NCI-H345 treated with DMSO at 0.1 percent for 48 hours (cell line): Measurements from ENCODE around the gene PHF21A.

Experiments
- DNase-seq: peaks from one replicate; lab custom pipeline; 2025; ENCODE audit not compliant: unreplicated experiment; lab: John Stamatoyannopoulos, UW

The PHF21A gene

DNA sequence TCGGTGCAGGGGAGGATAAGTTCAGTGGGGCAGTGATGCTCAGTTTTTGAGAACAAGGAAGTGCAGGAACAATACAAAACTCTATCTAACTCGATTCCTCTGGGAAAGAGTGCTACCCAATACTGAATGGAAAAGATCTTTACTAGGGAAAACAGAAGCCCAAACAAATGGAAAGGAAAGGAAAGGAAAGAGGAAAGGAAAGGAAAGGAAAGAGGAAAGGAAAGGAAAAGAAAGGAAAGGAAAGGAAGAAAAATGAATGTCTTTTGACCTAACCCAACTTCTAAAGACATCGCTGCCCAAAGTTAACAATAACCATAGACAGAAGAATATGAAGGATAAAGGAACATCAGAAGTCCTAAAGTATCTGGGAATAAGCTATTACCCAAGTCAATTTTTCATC, 41.6 kb downstream of the PHF21A start:
- DNase-seq, result no peak

DNA sequence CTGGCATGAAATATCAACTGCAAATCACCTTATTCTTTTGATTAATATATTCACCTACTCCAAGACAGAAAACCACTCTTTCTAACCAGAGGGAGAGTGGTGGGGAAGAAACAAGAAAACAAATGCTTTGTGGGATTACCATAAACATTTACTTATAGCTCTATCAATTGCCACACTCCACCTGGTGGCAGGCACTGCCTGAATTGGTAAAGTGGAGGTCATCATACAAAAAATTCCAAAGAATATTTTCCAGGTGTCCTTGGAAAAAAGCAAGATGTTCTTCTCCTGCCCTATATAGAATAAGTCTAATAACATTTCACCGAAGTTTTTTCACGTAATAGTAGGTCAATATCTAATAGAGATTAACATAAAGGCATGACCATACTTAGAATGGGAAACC, 45.3 kb downstream of the PHF21A start:
- no peak for DNase-seq

GRCh38 chr11:46075168-46075567, 46.1 kb downstream of the PHF21A start:
- DNase-seq, result no peak

DNA sequence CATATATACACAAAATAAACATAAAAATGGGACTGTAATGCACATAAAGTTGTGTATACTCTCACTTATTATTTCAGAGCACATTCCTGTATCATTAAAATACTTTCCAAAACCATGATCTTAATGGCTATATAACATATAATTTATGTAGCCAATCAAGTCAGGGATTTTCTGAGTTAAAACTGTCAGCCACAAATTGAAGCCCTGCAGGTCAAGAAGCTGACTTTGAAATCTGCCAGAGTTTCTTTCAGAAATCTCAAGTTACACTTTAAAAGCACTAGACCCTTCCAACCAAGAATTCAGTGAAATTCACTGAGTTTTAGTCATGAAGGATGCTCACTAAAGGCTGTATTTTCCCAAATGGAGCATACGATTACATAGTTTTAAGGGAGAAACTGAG, 47.6 kb downstream of the PHF21A start:
- DNase-seq, result no peak

DNA sequence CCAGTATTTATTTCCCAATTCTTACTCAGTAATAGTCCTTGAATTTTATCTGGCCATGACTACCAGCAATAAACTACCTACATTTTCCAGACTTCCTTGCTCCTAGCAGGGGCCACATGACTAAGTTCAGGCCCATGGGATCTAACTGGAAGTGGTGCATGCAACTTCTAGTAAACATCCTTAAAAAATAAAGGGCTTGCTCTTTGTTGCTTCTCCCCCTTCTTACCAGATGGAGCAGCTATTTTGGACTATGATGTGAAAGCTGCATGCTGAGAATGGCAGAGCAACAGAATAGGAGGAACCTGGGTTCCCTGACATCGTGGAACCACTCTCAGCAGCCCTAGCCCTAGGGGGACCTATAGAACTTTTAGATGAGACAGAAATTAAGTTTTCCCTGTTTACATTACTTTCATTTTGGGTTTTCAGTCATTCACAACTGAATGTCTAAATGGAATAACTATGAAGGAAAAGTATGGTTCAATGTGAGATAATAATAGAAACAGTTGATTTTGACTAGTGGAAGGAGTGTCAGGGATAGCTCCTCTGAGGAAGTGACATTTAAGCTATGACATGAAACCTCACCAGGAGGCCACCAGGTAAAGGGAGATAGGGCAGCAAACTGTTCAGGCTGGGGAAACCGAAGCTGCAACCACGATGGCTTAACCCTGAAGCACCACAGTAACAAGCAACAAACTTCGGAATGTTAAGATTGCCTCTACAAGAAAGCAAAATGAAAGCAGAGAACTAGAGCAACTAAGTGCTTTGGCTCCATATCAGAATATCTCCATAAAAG, 48.9 kb downstream of the PHF21A start:
- no peak for DNase-seq

GRCh38 chr11:46071091-46071490, 50.2 kb downstream of the PHF21A start:
- DNase-seq, result no peak

GRCh38 chr11:46069595-46069994, 51.7 kb downstream of the PHF21A start:
- no peak for DNase-seq

GRCh38 chr11:46066335-46066734, 54.9 kb downstream of the PHF21A start:
- DNase-seq, result no peak

DNA sequence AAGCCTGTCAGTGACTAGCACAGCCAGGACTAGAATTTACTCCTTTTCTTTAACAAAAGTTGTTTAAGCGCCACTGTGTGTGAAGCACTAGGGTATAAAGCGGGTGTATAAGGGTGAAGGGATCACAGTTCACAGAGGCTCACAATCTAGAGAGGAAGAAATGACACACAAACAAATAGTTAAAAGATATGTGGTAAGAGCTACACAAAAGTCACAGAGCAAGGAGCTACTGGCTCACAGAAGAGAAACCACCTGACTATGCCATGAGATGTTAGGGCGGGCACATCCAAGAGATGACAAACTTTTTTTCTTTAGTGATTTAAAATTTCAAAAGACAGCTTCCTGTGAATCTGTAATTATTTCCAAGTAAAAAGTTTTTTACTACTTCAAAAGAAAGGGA, 55.6 kb downstream of the PHF21A start:
- DNase-seq, result no peak

- no peak for DNase-seq
Observed at GRCh38 chr11:46064221-46064620, 57.0 kb downstream of the PHF21A start.

GRCh38 chr11:46063138-46063537, 58.1 kb downstream of the PHF21A start:
- DNase-seq, result no peak

DNA sequence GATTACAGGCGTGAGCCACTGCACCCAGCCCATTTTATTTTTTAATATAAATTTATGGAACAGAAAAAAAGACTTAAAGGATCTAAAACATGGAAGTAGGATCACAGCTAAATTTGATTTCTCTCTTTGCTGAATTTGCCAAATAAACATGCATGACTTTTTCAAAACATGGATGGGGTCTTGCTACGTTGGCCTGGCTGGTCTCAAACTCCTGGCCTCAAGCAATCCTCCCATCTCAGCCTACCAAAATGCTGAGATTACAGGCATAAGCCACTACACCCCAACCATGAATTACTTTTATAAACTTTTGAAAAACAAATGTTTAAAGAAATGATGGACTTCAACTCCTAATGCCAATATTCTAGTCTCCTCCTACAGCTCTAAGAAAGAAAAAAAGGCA, 61.2 kb downstream of the PHF21A start:
- DNase-seq, result no peak

GRCh38 chr11:46057489-46057888, 63.8 kb downstream of the PHF21A start:
- no peak for DNase-seq

- no peak for DNase-seq
Observed at GRCh38 chr11:46055371-46055770, 65.9 kb downstream of the PHF21A start.

DNA sequence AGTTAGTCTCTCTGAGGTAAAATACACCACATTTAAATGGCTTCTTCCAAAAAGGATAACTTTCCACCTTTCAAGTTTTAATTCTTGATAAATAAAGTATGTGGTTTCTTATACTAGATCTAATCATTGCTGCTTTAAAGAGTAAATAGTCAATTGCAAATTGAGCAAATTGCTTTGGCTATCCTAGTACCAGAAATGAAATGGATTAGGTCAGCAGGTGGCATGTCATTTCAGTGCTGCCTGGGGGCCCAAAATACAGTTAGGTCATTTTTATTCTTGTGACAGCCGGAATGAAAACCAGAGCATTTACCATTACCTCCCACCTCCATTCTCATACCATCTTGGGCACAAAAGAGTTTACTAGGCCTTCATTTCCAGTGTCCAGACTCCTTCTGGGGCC, 70.2 kb downstream of the PHF21A start:
- DNase-seq, result no peak

- DNase-seq, result no peak
Observed at GRCh38 chr11:46050662-46051061, 70.6 kb downstream of the PHF21A start.

DNA sequence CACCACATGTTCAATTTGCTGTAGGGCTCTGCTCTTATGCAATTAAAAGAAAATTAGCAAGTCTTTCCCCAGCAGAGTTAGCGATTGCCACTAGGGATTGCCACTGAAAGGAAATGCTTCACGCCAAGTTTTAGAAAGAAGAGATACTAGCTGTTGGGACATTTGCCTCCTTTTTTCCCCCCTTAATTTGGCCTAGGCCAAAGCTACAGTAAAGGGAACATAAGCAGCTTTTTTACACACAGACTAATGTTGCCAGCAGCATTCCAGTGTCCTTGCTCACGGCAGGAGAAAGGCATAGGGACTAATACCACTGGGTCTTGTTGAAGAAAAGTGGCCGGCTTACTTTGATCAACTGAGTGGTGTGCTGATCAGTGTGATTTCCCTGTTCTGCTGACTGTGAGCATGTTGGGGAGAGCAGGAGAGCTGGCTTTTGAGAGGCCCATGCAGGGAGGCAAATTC, 71.2 kb downstream of the PHF21A start:
- no peak for DNase-seq

DNA sequence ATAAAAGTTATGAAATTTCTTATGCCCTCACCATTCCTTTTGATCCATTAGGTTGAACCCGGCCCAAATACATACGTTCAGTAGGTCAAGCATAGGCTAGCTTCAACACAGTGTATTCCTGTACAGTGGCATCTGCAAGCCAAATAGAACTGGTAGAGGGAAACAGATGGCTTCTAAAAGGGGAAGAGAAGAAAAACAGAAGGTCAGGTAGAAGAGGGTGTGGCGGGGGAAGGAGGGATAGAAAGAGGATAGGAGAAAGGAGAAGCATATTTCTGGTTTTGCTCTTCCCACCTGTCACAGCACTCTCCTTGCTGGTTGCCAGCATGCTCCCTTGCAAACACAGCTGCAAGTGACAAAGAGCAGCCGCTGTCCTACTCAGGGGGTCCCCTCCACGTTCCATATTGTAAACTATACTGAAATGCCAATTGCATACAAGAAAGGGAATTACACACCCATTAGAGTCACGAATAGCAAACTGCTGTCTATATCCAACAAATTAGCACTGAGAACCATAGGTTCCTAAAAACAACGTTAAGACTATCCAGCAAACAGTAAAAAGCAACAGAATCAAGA, 71.8 kb downstream of the PHF21A start:
- peak; percentile 64 for DNase-seq

DNA sequence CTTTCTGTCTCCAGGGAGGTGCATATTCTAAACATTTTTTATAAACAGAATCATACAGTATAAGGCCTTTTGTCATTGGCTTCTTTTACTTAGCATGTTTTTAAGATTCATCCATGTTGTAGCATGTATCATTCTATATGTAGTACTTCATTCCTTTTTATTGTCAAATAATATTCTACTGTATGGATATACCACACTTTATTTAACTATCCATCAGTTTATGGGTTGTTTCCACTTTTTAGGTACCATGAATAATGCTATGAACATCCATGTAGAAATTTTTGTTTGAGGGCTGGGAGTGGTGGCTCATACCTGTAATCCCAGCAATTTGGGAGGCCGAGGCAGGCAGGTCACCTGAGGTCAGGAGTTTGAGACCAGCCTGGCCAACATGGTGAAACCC, 73.1 kb downstream of the PHF21A start:
- no peak for DNase-seq

DNA sequence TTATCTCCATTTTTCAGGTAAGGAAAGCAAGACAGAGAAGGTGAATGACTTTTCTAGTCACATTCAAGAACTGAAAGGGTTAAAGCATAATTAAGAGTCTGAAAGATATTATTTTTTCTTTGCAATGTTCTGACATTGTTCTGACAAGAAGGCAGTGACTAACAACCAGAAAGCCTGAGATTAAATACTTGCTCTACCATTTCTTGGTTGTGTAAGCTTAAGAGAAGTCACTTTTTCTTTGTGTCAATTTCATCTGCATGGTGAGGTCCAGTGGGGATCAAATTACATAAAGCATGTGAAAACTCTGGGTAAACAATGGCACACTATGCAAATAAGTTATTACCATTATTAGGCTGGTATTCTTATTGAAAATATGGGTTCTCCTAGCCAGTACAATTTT, 73.7 kb downstream of the PHF21A start:
- no peak for DNase-seq

GRCh38 chr11:46045811-46046210, 75.4 kb downstream of the PHF21A start:
- no peak for DNase-seq

- DNase-seq, result no peak
Observed at GRCh38 chr11:46044601-46045000, 76.7 kb downstream of the PHF21A start.

DNA sequence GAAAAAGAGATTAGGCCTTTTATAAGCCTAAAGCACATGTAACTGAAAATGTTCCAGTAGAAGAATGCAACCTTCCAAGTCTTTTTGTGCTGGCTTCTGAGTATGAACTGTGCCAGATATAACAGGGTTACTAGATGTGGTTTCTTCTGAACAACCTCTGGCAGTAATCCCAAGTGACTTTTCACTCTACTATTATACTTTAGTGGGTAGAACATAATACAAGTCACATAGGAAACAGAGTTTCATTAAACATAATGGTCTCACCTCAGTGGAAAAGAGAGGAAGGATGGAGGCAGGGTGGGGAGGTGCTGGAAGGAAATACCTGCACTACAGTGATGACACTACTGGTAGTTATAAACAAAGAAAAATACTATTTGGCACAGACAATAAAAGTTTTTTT, 81.3 kb downstream of the PHF21A start:
- DNase-seq, result no peak
